ENCODE measurements around the gene DDN. TPM values are rescaled to one million over a fixed set of nuclear protein-coding genes. Genes with fewer than 3 reads are reported as not detected.

The DDN gene
- polyA plus RNA-seq, 1 donor (not counting 4 experiments of a cell fraction or from before 2014, with no cell fraction given) = 0.10 TPM

- no peak overlapping the region for H3K9ac ChIP-seq (ENCODE audit: control insufficient read depth, extremely low read depth, insufficient read depth, low read length)
- H3K36me3 ChIP-seq (ENCODE audit: control insufficient read depth in 2 of 2, extremely low read depth in 1 of 2, insufficient read depth in 2 of 2, low read length in 2 of 2) = no peaks in the 10 kb centered on the region
- DNase-seq (ENCODE audit: low read depth, low spot score) = no peak
- no peak overlapping the region for H3K27ac ChIP-seq (ENCODE audit: control insufficient read depth, insufficient read depth, low read length)
- H3K4me3 ChIP-seq (ENCODE audit: control insufficient read depth in 2 of 3, extremely low read depth in 1 of 3, insufficient read depth in 2 of 3, low read depth in 1 of 3, low read length in 3 of 3) = no peak overlapping the region
- H4K20me1 ChIP-seq (ENCODE audit: control insufficient read depth, extremely low read depth, insufficient read depth, low read length) = no peaks in the 10 kb centered on the region
- H3K4me1 ChIP-seq (ENCODE audit: control insufficient read depth, extremely low read depth, insufficient read depth, low read length) = peaks cover 28% of the 10 kb centered on the region
- no peak overlapping the region for H2AFZ ChIP-seq (ENCODE audit: control insufficient read depth, low read length)
- dilution Hi-C loops (cut with MboI; ENCODE audit: extremely low pct_ligation_motif_present, low sequenced_read_pairs) = no loop called here
- H3K79me2 ChIP-seq (ENCODE audit: control insufficient read depth, insufficient read depth, low read length) = no peaks in the 10 kb centered on the region
- H3K27me3 ChIP-seq (ENCODE audit: control insufficient read depth, extremely low read depth, insufficient read depth, low read length) = peaks cover 64% of the 10 kb centered on the region
- H3K4me2 ChIP-seq (ENCODE audit: control insufficient read depth, extremely low read depth, insufficient read depth, low read depth, low read length) = no peak overlapping the region
- no peaks in the 10 kb centered on the region for H3K9me1 ChIP-seq (ENCODE audit: control insufficient read depth, extremely low read depth, insufficient read depth, low read length)
- FAIRE-seq = no peak
- TF ChIP-seq EZH2 (IDR thresholded peaks at IDR 0.05; ENCODE audit: low read length) = no peak
- TF ChIP-seq, protein P1, sequence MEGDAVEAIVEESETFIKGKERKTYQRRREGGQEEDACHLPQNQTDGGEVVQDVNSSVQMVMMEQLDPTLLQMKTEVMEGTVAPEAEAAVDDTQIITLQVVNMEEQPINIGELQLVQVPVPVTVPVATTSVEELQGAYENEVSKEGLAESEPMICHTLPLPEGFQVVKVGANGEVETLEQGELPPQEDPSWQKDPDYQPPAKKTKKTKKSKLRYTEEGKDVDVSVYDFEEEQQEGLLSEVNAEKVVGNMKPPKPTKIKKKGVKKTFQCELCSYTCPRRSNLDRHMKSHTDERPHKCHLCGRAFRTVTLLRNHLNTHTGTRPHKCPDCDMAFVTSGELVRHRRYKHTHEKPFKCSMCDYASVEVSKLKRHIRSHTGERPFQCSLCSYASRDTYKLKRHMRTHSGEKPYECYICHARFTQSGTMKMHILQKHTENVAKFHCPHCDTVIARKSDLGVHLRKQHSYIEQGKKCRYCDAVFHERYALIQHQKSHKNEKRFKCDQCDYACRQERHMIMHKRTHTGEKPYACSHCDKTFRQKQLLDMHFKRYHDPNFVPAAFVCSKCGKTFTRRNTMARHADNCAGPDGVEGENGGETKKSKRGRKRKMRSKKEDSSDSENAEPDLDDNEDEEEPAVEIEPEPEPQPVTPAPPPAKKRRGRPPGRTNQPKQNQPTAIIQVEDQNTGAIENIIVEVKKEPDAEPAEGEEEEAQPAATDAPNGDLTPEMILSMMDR (optimal IDR thresholded peaks at IDR 0.05 in 1 of 3, IDR thresholded peaks at IDR 0.05 in 1 of 3, conservative IDR thresholded peaks at IDR 0.05 in 1 of 3; ENCODE audit: extremely low read depth in 1 of 3, insufficient read depth in 2 of 3, low read length in 3 of 3) = no peak
- no peaks in the 10 kb centered on the region for H3K9me3 ChIP-seq (ENCODE audit: control insufficient read depth, low read depth, low read length)
Measured at GRCh38 chr12:48973531-48973930, 25.6 kb downstream of the DDN start.

DNA sequence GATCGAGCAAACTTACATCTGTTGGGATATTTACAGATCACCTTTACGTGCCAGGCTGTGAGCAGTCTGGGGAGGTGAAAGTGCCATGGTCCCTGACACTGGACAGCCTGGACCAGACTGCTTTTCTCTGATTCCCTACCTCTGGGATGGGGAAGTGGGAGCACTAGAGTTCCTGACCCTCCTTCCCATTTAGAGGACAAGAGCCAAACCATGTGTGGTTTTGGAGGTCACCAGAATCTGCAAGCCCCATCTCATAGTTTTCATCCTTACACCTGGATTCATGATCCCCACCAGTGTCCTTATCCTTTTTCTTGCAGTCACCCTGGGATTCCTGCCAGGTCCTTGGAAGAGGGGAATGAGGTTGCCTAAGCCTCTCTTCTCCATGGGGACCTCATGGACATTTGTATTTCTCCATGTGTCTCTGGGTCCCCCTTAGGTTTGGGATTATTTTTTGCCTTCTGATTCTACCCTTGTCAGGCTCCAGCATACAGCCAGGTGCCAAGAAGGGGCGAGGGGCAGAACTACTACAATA lies 26.2 kb downstream of the DDN start:
- H3K4me2 ChIP-seq (ENCODE audit: control insufficient read depth, extremely low read depth, insufficient read depth, low read depth, low read length) = no peak overlapping the region

More for the DNA sequence above, 26.2 kb downstream of the DDN start:
- no peaks in the 10 kb centered on the region for H3K36me3 ChIP-seq (ENCODE audit: control insufficient read depth in 2 of 2, extremely low read depth in 1 of 2, insufficient read depth in 2 of 2, low read length in 2 of 2)
- H3K4me1 ChIP-seq (ENCODE audit: control insufficient read depth, extremely low read depth, insufficient read depth, low read length) = peaks cover 28% of the 10 kb centered on the region
- no peak for FAIRE-seq
- no peak for DNase-seq (ENCODE audit: low read depth, low spot score)
- no peaks in the 10 kb centered on the region for H3K79me2 ChIP-seq (ENCODE audit: control insufficient read depth, insufficient read depth, low read length)
- no peak overlapping the region for H3K9ac ChIP-seq (ENCODE audit: control insufficient read depth, extremely low read depth, insufficient read depth, low read length)
- H2AFZ ChIP-seq (ENCODE audit: control insufficient read depth, low read length) = no peak overlapping the region
- dilution Hi-C loops (cut with MboI; ENCODE audit: extremely low pct_ligation_motif_present, low sequenced_read_pairs) = no loop called here
- no peaks in the 10 kb centered on the region for H3K9me3 ChIP-seq (ENCODE audit: control insufficient read depth, low read depth, low read length)
- H3K4me3 ChIP-seq (ENCODE audit: control insufficient read depth in 2 of 3, extremely low read depth in 1 of 3, insufficient read depth in 2 of 3, low read depth in 1 of 3, low read length in 3 of 3) = no peak overlapping the region
- H3K27ac ChIP-seq (ENCODE audit: control insufficient read depth, insufficient read depth, low read length) = no peak overlapping the region
- TF ChIP-seq EZH2 (IDR thresholded peaks at IDR 0.05; ENCODE audit: low read length) = no peak
- TF ChIP-seq, protein P1 (optimal IDR thresholded peaks at IDR 0.05 in 1 of 3, IDR thresholded peaks at IDR 0.05 in 1 of 3, conservative IDR thresholded peaks at IDR 0.05 in 1 of 3; ENCODE audit: extremely low read depth in 1 of 3, insufficient read depth in 2 of 3, low read length in 3 of 3) = no peak
- H3K9me1 ChIP-seq (ENCODE audit: control insufficient read depth, extremely low read depth, insufficient read depth, low read length) = no peaks in the 10 kb centered on the region
- no peaks in the 10 kb centered on the region for H4K20me1 ChIP-seq (ENCODE audit: control insufficient read depth, extremely low read depth, insufficient read depth, low read length)
- H3K27me3 ChIP-seq (ENCODE audit: control insufficient read depth, extremely low read depth, insufficient read depth, low read length) = peaks cover 59% of the 10 kb centered on the region

All from keratinocyte (primary cell).